ENCODE results near the gene GPR137.

GPR137 gene

DNA sequence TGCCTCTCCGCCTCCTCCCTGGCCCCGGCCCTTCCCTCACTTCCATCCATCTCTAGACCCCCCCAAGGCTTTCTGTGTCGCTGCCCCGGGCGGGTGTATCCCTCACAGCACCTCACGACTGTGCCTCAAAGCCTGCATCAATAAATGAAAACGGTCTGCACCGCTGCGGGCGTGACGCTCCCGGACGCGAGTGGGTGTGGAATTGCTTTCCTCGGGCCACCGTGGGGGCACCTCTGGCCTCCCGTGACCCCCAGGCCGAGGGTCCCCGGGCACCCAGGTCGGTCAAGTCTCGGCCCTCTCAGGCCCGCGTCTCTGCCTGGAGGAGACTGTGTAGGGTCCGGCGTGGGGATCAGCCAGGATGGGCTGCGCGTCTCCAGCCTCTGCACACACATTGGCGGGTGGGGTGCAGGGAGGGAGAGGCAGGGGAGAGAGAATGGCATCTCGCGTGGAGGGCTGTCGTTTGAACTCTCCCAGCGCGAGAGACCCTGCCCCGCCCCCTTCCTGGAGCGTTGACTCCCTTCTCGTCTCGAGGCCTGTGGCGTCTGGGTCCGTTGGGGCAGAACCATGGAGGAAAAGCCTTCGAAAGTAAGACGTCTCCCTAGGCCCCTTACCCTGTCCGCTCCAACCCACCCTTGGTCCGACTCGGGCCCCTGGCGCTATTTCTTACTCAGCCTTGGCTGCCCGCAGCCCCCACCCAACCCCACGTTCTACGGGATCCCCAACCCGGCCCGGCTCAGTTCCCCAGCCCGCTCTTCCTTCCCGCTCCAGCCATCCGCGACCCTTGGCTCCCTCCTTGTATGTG is 14.4 kb downstream of the GPR137 start, which contains the start of gene CATSPERZ:
Gene CATSPERZ (plus strand): TSS at position 512 of the 802 bp plus-strand sequence. CDS start 53 bp downstream, at position 565.
- H3K23ac ChIP-seq (ENCODE audit: low read length), result no peak within 1 kb of the TSS
- peak within 1 kb of the TSS; percentile 52 for H3K4me2 ChIP-seq (ENCODE audit: low read length)
- no peak within 1 kb of the TSS for H3K4ac ChIP-seq (ENCODE audit: low read depth, low read length)
- H3K9ac ChIP-seq (ENCODE audit: low read length), result peak within 1 kb of the TSS; percentile 17
- no peaks in the 10 kb centered on the region for H3K4me1 ChIP-seq (ENCODE audit: control insufficient read depth, low read depth, low read length)
- no peak within 1 kb of the TSS for H3K4me3 ChIP-seq (ENCODE audit: low read length)
- no peak within 1 kb of the TSS for H3K27ac ChIP-seq (ENCODE audit: low read depth, low read length)
- no peak within 1 kb of the TSS for H3K18ac ChIP-seq (ENCODE audit: low read length)
- no peak within 1 kb of the TSS for H4K5ac ChIP-seq (ENCODE audit: low read length)
- peak within 1 kb of the TSS; percentile 74 for H3K56ac ChIP-seq (ENCODE audit: low read length)
- DNase-seq, result no peak
- H2BK120ac ChIP-seq (ENCODE audit: low read depth, low read length), result no peak within 1 kb of the TSS
- no peak within 1 kb of the TSS for H2BK5ac ChIP-seq (ENCODE audit: low read length)
- WGBS (ENCODE audit: extremely low coverage, insufficient coverage, low lambda C conversion rate), result no CpG with 5 or more reads among the region's 54 CpGs
- no peak within 1 kb of the TSS for H4K8ac ChIP-seq (ENCODE audit: low read depth, low read length)
- no peak within 1 kb of the TSS for H2AK5ac ChIP-seq (ENCODE audit: low read length)
- no peaks in the 10 kb centered on the region for H3K79me2 ChIP-seq (ENCODE audit: control insufficient read depth, insufficient read depth, low read length)
- H3K27me3 ChIP-seq (ENCODE audit: insufficient read depth, low read length, poor library complexity), result peaks cover 52% of the 10 kb centered on the region
- no peak within 1 kb of the TSS for H2BK15ac ChIP-seq (replicated peaks; ENCODE audit: low read depth)
- no peaks in the 10 kb centered on the region for H3K36me3 ChIP-seq (ENCODE audit: control insufficient read depth, insufficient read depth, low read length)
- no peaks in the 10 kb centered on the region for H3K79me1 ChIP-seq (ENCODE audit: low read length)

DNA sequence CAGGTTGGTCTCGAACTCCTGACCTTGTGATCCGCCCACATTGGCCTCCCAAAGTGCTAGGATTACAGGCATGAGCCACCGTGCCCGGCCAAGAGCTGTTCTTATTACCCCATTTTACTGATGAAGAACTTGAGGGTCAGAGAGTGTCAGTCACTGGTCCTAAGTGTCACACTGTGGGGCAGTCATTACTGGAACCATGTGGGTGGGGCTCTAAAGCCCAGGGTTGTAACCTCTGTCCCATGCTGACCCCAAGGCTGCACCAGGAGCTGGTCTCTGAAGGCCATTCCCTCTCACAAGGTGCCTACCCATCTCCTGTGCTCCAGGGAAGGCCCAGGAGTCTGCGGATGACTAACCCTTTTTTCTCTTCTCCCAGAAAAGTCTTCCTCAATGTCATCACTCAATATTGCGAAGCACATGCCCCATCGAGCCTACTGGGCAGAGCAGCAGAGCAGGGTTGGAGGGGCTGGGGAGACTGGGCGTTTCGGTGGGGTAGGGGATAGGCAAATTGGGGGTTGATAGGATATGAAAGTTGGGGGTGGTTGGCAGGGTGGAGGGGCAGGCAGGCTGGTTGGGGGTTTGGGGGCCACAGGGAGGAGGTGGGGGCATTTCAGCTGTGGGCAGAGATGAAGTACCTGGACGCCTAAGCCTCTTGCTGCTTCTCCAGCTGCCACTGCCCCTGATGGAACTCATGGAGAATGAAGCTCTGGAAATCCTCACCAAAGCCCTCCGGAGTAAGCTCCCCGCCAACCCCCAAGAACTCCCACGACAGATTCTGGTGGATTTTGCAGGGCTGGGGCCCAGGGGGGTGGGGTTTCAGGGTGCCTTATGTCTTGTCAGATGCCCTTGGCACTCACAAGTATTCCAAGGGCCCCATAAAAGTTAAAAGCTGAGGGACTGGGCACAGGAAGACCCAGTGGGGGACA is 17.7 kb downstream of the GPR137 start:
- H2BK15ac ChIP-seq (replicated peaks; ENCODE audit: low read depth), result no peak overlapping the region
- H3K4ac ChIP-seq (ENCODE audit: low read depth, low read length), result no peak overlapping the region
- H3K27ac ChIP-seq (ENCODE audit: low read depth, low read length), result no peak overlapping the region

DNA sequence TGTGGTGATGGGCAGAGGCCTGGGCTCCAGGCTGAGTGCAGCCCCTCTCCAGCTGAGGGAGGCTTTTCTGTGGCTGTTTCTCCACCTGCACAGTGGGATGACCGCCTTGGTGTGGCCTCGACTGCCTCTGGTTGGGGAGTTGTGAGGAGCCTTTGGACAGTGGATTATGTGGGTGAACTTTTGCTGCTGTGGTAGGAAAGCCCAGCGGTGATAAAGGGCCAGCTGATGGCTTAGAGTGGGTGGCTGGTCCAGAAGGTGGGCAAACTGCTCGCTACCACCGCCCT is 18.3 kb downstream of the GPR137 start:
- H3K18ac ChIP-seq (ENCODE audit: low read length), result no peak overlapping the region
- H3K27me3 ChIP-seq (ENCODE audit: insufficient read depth, low read length, poor library complexity), result peaks cover 16% of the 10 kb centered on the region
- H2BK120ac ChIP-seq (ENCODE audit: low read depth, low read length), result no peak overlapping the region
- no peak overlapping the region for H2BK5ac ChIP-seq (ENCODE audit: low read length)
- H2AK5ac ChIP-seq (ENCODE audit: low read length), result no peak overlapping the region
- H4K5ac ChIP-seq (ENCODE audit: low read length), result no peak overlapping the region
- peaks cover 9% of the 10 kb centered on the region for H3K79me1 ChIP-seq (ENCODE audit: low read length)
- DNase-seq, result no peak
- no peak overlapping the region for H3K27ac ChIP-seq (ENCODE audit: low read depth, low read length)
- no peak overlapping the region for H3K4me2 ChIP-seq (ENCODE audit: low read length)
- no peak overlapping the region for H4K8ac ChIP-seq (ENCODE audit: low read depth, low read length)
- no peak overlapping the region for H3K23ac ChIP-seq (ENCODE audit: low read length)
- peaks cover 7% of the 10 kb centered on the region for H3K79me2 ChIP-seq (ENCODE audit: control insufficient read depth, insufficient read depth, low read length)
- no CpG with 5 or more reads among the region's 5 CpGs for WGBS (ENCODE audit: extremely low coverage, insufficient coverage, low lambda C conversion rate)
- H3K36me3 ChIP-seq (ENCODE audit: control insufficient read depth, insufficient read depth, low read length), result no peaks in the 10 kb centered on the region
- no peak overlapping the region for H3K4me3 ChIP-seq (ENCODE audit: low read length)
- no peak overlapping the region for H3K9ac ChIP-seq (ENCODE audit: low read length)
- no peak overlapping the region for H3K4ac ChIP-seq (ENCODE audit: low read depth, low read length)
- H3K4me1 ChIP-seq (ENCODE audit: control insufficient read depth, low read depth, low read length), result peaks cover 4% of the 10 kb centered on the region
- no peak overlapping the region for H3K56ac ChIP-seq (ENCODE audit: low read length)
- H2BK15ac ChIP-seq (replicated peaks; ENCODE audit: low read depth), result no peak overlapping the region

More for the DNA sequence above, 17.7 kb downstream of the GPR137 start:
- H4K8ac ChIP-seq (ENCODE audit: low read depth, low read length), result no peak overlapping the region
- H3K79me1 ChIP-seq (ENCODE audit: low read length), result peaks cover 9% of the 10 kb centered on the region
- WGBS (ENCODE audit: extremely low coverage, insufficient coverage, low lambda C conversion rate), result no CpG with 5 or more reads among the region's 13 CpGs
- no peak overlapping the region for H3K18ac ChIP-seq (ENCODE audit: low read length)
- peaks cover 7% of the 10 kb centered on the region for H3K79me2 ChIP-seq (ENCODE audit: control insufficient read depth, insufficient read depth, low read length)
- peaks cover 4% of the 10 kb centered on the region for H3K4me1 ChIP-seq (ENCODE audit: control insufficient read depth, low read depth, low read length)
- H2AK5ac ChIP-seq (ENCODE audit: low read length), result no peak overlapping the region
- H3K4me3 ChIP-seq (ENCODE audit: low read length), result no peak overlapping the region
- H4K5ac ChIP-seq (ENCODE audit: low read length), result no peak overlapping the region
- DNase-seq, result no peak
- no peak overlapping the region for H3K9ac ChIP-seq (ENCODE audit: low read length)
- no peaks in the 10 kb centered on the region for H3K36me3 ChIP-seq (ENCODE audit: control insufficient read depth, insufficient read depth, low read length)
- H3K27me3 ChIP-seq (ENCODE audit: insufficient read depth, low read length, poor library complexity), result peaks cover 18% of the 10 kb centered on the region
- no peak overlapping the region for H3K56ac ChIP-seq (ENCODE audit: low read length)
- no peak overlapping the region for H2BK5ac ChIP-seq (ENCODE audit: low read length)
- no peak overlapping the region for H3K4me2 ChIP-seq (ENCODE audit: low read length)
- no peak overlapping the region for H2BK120ac ChIP-seq (ENCODE audit: low read depth, low read length)
- H3K23ac ChIP-seq (ENCODE audit: low read length), result no peak overlapping the region

DNA sequence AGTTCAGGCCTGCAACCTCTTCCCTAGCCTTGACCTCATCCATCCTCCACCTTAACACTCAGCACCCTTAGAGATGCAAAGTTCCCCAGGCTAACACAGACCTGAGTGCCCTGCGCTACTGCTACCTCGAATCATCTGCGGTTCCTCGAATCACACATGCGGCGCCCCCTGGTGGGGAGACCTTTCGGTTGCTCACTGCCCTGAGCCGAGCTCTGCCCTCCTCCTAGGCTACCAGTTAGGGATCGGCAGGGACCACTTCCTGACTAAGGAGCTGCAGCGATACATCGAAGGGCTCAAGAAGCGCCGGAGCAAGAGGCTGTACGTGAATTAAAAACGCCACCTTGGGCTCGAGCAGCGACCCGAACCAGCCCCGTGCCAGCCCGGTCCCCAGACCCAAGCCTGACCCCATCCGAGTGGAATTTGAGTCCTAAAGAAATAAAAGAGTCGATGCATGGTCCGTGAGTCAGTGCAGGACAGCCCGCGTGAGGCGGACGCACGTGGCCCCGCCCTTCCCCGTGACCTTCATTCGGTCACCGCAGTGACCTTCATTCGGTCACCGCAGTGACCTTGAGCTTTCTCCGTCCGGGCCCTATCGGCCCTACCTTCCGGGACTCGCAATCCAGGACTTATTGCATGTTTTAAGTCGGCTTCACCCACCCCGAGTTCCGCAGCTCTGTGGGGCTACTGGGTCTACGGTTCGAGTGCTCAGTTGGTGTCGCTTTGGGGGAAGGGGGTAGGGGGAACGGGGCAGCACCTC is 18.8 kb downstream of the GPR137 start:
- no CpG with 5 or more reads among the region's 46 CpGs for WGBS (ENCODE audit: extremely low coverage, insufficient coverage, low lambda C conversion rate)
- Histone ChIP-seq H3K27me3 (ENCODE audit: insufficient read depth, low read length, poor library complexity) (peaks cover 10% of the 10 kb centered on the region), H2BK120ac (ENCODE audit: low read depth, low read length) (no peak overlapping the region), H3K56ac (ENCODE audit: low read length) (peak overlapping the region; percentile 91), H3K79me2 (ENCODE audit: control insufficient read depth, insufficient read depth, low read length) (peaks cover 7% of the 10 kb centered on the region), H3K27ac (ENCODE audit: low read depth, low read length) (peak overlapping the region; percentile 80), H3K9ac (ENCODE audit: low read length) (peak overlapping the region; percentile 75), H3K23ac (ENCODE audit: low read length) (no peak overlapping the region), H2BK5ac (ENCODE audit: low read length) (peak overlapping the region; percentile 60), H4K8ac (ENCODE audit: low read depth, low read length) (no peak overlapping the region), H3K4me2 (ENCODE audit: low read length) (peak overlapping the region; percentile 63), H3K4me3 (ENCODE audit: low read length) (peak overlapping the region; percentile 67), H3K18ac (ENCODE audit: low read length) (peak overlapping the region; percentile 57), H2BK15ac (replicated peaks; ENCODE audit: low read depth) (no peak overlapping the region), H4K5ac (ENCODE audit: low read length) (no peak overlapping the region), H2AK5ac (ENCODE audit: low read length) (no peak overlapping the region), H3K4me1 (ENCODE audit: control insufficient read depth, low read depth, low read length) (peaks cover 4% of the 10 kb centered on the region), H3K79me1 (ENCODE audit: low read length) (peaks cover 9% of the 10 kb centered on the region), H3K36me3 (ENCODE audit: control insufficient read depth, insufficient read depth, low read length) (no peaks in the 10 kb centered on the region), H3K4ac (ENCODE audit: low read depth, low read length) (no peak overlapping the region)
- DNase-seq, result peak; percentile 96

GRCh38 chr11:64305075-64305690 is 19.5 kb downstream of the GPR137 start, which contains the start of gene ESRRA:
Gene ESRRA, plus strand, starts transcription at chr11:64305524. Its CDS starts 1,656 bp downstream, at chr11:64307180.
- Histone ChIP-seq H3K9ac (ENCODE audit: low read length) (peak within 1 kb of the TSS; percentile 86), H3K56ac (ENCODE audit: low read length) (peak within 1 kb of the TSS; percentile 91), H3K27ac (ENCODE audit: low read depth, low read length) (peak within 1 kb of the TSS; percentile 81), H3K4me2 (ENCODE audit: low read length) (peak within 1 kb of the TSS; percentile 64), H2BK5ac (ENCODE audit: low read length) (peak within 1 kb of the TSS; percentile 60), H4K8ac (ENCODE audit: low read depth, low read length) (no peak within 1 kb of the TSS), H3K36me3 (ENCODE audit: control insufficient read depth, insufficient read depth, low read length) (no peaks in the 10 kb centered on the region), H2BK120ac (ENCODE audit: low read depth, low read length) (no peak within 1 kb of the TSS), H3K4me3 (ENCODE audit: low read length) (peak within 1 kb of the TSS; percentile 79), H2BK15ac (replicated peaks; ENCODE audit: low read depth) (no peak within 1 kb of the TSS), H3K23ac (ENCODE audit: low read length) (peak within 1 kb of the TSS; percentile 90), H3K79me1 (ENCODE audit: low read length) (peaks cover 9% of the 10 kb centered on the region), H3K27me3 (ENCODE audit: insufficient read depth, low read length, poor library complexity) (peaks cover 4% of the 10 kb centered on the region), H3K18ac (ENCODE audit: low read length) (peak within 1 kb of the TSS; percentile 86), H3K4ac (ENCODE audit: low read depth, low read length) (peak within 1 kb of the TSS; percentile 41), H2AK5ac (ENCODE audit: low read length) (peak within 1 kb of the TSS; percentile 95), H3K4me1 (ENCODE audit: control insufficient read depth, low read depth, low read length) (peaks cover 4% of the 10 kb centered on the region), H3K79me2 (ENCODE audit: control insufficient read depth, insufficient read depth, low read length) (peaks cover 7% of the 10 kb centered on the region), H4K5ac (ENCODE audit: low read length) (no peak within 1 kb of the TSS)
- WGBS (ENCODE audit: extremely low coverage, insufficient coverage, low lambda C conversion rate), result no CpG with 5 or more reads among the region's 81 CpGs
- peak; percentile 99 for DNase-seq

Measured in mesendoderm (in vitro differentiated cells).